ENCODE measurements around the gene SSX2IP.

Gene SSX2IP

DNA sequence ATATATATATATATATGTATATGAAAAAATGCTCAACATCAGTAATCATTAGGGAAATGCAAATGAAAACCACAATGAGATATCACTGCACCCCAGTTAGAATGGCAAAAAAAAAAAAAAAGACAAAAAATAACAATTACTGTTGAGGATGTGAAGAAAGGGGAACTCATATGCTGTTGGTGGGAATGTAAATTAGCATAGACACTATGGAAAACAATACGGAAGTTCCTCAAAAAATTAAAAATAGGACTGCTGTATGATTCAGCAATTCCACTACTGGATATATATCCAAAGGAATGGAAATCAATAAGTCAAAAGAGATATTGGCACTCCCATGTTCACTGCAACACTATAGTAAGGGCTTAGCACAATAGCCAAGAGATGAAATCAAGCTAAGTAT, 74.5 kb downstream of the SSX2IP start:
- H3K27ac ChIP-seq: no peak overlapping the region
- TF ChIP-seq, protein P1, sequence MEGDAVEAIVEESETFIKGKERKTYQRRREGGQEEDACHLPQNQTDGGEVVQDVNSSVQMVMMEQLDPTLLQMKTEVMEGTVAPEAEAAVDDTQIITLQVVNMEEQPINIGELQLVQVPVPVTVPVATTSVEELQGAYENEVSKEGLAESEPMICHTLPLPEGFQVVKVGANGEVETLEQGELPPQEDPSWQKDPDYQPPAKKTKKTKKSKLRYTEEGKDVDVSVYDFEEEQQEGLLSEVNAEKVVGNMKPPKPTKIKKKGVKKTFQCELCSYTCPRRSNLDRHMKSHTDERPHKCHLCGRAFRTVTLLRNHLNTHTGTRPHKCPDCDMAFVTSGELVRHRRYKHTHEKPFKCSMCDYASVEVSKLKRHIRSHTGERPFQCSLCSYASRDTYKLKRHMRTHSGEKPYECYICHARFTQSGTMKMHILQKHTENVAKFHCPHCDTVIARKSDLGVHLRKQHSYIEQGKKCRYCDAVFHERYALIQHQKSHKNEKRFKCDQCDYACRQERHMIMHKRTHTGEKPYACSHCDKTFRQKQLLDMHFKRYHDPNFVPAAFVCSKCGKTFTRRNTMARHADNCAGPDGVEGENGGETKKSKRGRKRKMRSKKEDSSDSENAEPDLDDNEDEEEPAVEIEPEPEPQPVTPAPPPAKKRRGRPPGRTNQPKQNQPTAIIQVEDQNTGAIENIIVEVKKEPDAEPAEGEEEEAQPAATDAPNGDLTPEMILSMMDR (IDR thresholded peaks at IDR 0.05): no peak
- no peak for TF ChIP-seq ZFX (IDR thresholded peaks at IDR 0.05; ENCODE audit: borderline replicate concordance)

DNA sequence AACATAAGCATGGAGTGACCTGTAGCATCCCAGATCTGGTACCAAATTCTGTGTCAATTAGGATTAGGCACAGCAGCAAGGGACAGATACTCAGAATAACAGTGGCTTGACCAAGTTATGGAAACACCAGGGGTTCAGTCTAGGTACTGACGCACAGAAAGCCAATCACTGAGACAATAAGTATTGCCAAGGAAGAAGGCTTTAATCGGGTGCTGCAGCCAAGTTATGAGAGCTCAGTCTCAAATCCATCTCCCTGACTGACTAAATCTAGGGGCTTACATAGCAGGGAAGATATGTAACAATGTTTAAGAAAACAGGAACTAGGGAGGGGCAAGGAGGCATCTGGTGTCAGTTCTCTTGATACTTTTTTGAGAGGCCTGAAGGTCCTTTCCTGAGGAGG, 76.4 kb downstream of the SSX2IP start:
- no peak for TF ChIP-seq ZFX (IDR thresholded peaks at IDR 0.05; ENCODE audit: borderline replicate concordance)
- TF ChIP-seq, protein P1 (IDR thresholded peaks at IDR 0.05): no peak
- no peak overlapping the region for H3K27ac ChIP-seq

DNA sequence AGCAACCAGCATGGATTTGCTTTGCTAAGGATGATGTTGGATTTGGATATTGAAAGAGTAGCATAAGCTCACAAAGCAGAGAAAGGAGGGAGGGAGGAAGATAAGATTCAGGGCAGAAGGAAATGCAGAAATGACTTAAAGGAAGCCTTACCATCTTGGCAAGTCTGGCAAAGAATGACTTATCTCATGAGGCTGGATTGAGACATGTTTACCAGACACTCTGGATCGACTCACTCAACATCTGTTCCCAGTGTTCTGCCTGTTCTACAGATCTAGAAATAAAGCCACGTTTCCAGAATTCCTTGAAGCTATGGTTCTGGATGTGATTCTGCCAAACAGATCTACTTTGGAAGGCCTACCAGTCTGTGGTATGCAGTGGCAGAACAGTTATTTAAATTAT, 77.2 kb downstream of the SSX2IP start:
- H3K27ac ChIP-seq: no peak overlapping the region
- no peak for TF ChIP-seq ZFX (IDR thresholded peaks at IDR 0.05; ENCODE audit: borderline replicate concordance)
- TF ChIP-seq, protein P1 (IDR thresholded peaks at IDR 0.05): no peak

DNA sequence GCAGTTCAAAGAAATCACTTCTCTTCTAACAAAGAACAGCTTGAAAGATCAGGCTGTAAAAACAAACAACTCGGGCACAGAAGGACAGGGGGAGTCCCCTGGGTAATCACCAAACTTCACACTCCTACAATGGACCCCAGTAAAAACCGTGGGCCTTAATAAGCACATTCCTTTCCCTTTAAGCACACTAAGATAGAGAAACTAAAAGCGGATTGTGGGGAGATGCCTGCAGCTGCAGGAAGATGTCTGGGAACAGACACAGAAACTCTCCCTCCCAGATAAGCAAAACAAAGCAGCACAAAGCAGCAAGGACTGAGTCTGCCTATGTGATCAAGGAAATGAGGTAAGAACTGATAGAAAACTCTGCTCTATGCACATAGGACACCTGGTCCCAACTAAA, 78.5 kb downstream of the SSX2IP start:
- H3K27ac ChIP-seq: no peak overlapping the region

DNA sequence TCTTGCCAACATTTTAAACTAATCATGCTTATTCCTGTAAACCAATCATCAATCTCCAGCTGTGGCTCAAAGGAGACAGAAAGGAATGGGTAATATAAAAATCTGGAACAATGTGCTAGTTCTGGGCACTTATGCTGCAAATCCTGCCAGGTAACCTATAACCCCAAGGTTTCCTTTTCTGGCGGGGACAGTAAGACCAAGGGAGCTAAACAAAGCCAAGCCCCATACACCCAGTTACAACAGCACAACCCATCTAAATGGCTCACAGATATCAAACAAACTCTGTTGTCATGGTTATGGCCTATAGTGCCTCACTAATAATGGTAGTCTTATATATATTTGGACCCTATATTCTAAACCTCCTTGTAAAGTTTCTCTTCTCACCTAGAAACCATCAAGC, 79.2 kb downstream of the SSX2IP start:
- H3K27ac ChIP-seq: no peak overlapping the region
- no peak for TF ChIP-seq ZFX (IDR thresholded peaks at IDR 0.05; ENCODE audit: borderline replicate concordance)
- TF ChIP-seq, protein P1 (IDR thresholded peaks at IDR 0.05): no peak

More for the DNA sequence above, 78.5 kb downstream of the SSX2IP start:
- TF ChIP-seq, protein P1 (IDR thresholded peaks at IDR 0.05): no peak
- TF ChIP-seq ZFX (IDR thresholded peaks at IDR 0.05; ENCODE audit: borderline replicate concordance): no peak

DNA sequence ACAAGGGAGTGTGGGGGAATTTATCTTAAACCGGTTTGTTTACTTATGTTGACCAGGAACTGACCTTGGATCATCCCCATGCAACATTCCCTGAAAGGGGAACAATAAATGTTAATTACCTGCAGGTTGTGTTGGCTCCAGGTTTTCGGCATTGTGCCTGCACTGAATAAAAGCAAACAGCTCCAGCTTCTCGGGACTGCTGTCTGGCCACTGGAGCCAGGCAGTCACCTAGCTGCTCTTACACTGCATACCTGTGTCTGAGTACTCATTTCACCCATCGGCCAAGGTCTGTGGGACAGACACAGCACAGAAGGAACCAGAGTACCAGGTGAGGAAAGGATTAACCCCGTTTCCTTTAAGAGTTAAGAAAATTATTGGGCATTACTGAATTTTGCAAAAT, 83.3 kb downstream of the SSX2IP start:
- TF ChIP-seq ZFX (IDR thresholded peaks at IDR 0.05; ENCODE audit: borderline replicate concordance): no peak
- TF ChIP-seq, protein P1 (IDR thresholded peaks at IDR 0.05): no peak
- H3K27ac ChIP-seq: no peak overlapping the region

DNA sequence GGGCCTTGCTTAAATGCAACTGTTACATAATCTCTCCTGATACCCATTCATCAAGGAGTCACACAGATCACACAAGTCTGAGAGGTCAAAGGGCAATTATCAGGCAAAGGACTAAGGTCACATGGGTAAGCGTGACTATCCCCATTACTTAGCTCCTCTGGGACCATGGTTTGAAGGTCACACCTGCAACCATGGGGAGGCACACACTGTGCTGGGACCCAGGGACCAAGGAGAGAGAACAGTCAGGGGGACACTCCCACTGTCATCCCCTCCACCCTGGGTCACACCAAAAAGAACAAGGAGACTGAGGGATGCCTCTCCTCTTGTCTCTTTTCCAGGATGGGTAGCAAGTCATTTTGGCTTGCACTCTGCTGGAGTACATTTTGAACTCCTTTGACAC, 85.1 kb downstream of the SSX2IP start:
- no peak for TF ChIP-seq ZFX (IDR thresholded peaks at IDR 0.05; ENCODE audit: borderline replicate concordance)
- TF ChIP-seq, protein P1 (IDR thresholded peaks at IDR 0.05): no peak
- H3K27ac ChIP-seq: no peak overlapping the region

All from 22Rv1 (cell line).